Activated CD4-positive, CD25-positive, alpha-beta regulatory T cell treated with anti-CD3 and anti-CD28 coated beads, Interleukin-2, amount 50 U/mL, for 24 hours (primary cell): Measurements from ENCODE around the gene SLC47A2.
"Not testable (repeated sequence)": the region's sequence is repeated elsewhere in the genome, so short reads cannot be mapped to it uniquely, and the experiment has no call there.

Source experiments
- ATAC-seq, 2 donors: fragments of 150-1000 bp; cut with Tn5 transposase; one replicate each; pipeline ENCODE4 v1.10.0; 2021; ENCODE audit warnings: mild to moderate bottlenecking in 1 of 2, moderate library complexity in 1 of 2

The SLC47A2 gene, protein sequence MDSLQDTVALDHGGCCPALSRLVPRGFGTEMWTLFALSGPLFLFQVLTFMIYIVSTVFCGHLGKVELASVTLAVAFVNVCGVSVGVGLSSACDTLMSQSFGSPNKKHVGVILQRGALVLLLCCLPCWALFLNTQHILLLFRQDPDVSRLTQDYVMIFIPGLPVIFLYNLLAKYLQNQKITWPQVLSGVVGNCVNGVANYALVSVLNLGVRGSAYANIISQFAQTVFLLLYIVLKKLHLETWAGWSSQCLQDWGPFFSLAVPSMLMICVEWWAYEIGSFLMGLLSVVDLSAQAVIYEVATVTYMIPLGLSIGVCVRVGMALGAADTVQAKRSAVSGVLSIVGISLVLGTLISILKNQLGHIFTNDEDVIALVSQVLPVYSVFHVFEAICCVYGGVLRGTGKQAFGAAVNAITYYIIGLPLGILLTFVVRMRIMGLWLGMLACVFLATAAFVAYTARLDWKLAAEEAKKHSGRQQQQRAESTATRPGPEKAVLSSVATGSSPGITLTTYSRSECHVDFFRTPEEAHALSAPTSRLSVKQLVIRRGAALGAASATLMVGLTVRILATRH

DNA sequence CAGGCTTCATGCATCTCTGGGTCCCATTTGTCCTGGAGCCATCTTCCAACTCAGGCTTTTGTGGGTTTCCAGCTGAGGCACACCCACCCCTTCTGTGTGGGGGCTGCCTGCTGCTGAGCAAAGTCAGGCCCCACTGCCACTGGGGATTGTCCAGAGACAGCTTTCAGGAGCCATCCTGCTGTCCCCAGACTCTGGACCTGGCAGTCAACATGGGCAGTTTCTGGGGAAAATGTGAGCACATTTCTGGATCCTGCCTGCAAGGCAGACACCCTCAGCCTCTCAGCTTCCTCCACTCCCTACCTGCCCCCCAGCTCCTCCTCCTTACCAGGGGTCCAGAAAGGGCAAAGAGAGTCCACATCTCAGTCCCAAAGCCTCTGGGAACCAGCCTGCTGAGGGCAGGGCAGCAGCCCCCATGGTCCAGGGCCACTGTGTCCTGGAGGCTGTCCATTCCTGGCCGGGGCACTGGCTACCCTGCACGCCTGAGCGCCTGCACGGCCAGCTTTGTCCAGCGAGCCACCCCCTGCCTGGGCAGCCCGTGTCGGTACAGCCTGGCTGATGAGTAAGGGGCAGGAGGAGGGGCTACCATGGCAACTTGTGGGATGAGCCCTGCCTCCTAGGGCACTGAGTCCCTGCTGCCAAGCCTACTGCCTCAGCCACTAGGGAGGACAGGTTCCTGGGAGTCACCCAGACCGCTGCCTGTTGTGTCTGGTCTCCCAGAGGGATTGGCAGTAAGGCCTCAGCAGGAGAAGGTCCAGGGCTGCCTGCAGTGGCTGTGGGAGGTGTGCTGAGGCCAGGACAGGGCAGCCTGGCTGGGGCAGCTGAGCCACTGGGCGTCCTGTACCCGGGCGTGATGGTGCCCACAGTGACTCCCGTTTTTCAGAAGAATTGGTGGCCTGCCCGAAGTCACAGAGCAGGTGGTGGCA, at the start of gene SLC47A2:
Gene SLC47A2 (minus strand): TSS at position 477 of the 923 bp plus-strand sequence. CDS start 29 bp downstream, at position 448.
- ATAC-seq: no peak

DNA sequence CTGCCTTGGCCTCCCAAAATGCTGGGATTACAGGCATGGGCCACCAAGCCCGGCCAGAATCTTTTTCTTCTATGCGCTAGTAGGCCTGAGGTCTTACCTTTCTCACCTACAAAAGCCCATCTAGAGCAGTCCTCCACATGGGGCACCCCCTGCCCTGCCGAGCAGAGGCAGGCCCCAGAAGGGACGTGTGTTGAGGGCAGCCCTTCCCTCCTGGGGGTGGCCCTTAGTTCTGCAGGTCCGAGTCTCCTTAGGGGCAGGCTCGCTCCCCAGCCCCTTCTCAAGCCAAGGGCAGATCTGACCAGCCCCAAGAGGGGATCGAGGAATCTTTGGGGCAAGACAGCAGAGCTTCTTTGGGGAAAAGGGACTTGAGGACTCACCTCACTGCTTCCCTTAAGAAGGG, 49.6 kb upstream of the SLC47A2 start:
- ATAC-seq: no peak

DNA sequence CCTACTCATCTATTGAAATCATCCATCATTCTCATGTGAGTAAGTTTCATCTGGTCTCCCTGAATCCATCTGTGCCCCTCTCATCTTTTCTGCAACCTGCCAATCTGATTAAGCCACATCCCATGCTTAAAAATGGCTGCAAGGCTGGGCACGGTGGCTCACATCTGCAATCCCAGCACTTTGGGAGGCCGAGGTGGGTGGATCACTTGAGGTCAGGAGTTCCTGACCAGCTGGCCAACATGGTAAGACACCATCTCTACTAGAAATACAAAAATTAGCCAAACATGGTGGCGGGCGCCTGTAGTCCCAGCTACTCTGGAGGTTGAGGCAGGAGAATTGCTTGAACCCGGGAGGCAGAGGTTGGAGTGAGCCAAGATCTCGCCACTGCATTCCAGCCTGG, 47.6 kb upstream of the SLC47A2 start:
- not testable (repeated sequence) for ATAC-seq

DNA sequence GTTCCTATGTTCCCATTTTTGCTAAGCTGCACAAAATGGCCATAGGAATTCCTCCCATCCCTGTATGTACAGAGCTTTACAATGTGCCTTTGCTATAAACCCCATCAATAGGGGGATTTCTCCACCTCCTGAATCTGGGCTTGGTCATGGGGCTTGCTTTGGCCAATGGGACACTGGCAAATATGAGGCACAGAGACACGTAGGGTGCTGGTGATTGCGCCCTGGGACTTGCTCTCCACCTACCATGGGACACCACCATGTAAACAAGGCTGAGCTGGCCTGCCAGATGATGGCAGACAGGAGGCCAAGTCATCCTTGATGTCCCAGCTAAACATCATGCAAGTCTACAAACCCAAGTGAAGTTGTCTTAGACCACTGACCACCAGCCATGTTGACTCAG, 47.0 kb upstream of the SLC47A2 start:
- no peak for ATAC-seq

DNA sequence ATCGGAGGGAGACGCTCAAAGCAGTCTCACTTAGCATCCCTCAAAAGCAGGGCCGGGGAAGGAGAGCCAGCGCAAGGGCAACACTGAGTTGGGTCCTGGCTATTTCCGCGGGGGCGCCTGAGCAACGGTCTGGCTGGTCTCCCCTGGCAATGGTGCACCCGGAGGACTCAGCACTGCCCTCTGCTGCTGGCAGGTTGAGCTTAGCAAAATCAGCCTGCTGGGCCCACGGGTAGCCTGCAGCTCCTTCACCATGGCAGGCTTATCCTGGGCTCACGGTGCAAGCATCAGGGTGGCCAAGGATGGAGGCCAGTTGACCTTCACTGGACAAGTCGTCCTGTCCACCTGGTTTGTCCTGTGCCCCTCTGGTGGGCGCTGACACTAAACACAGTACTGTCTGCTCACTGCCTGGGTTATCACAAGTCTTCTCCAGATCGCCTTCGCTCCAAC, 46.2 kb upstream of the SLC47A2 start:
- peak; percentile 29 for ATAC-seq

DNA sequence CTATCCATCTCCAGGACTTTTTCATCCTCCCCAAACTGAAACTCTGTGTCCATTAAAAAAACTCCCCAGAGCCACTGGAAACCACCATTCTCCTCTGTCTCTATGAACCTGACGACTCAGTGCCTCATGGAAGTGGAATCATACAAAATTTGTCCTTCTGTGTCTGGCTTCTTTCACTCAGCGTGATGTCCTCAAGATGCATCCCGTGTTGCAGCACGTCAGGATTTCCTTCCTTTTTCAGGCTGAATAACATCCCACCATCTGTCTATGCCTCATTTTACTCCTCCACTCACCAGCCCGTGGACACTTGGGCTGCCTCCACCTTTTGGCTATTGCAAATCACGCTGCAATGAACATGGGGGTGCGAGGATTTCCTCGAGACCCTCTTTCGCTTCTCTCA, 44.4 kb upstream of the SLC47A2 start:
- no peak for ATAC-seq

DNA sequence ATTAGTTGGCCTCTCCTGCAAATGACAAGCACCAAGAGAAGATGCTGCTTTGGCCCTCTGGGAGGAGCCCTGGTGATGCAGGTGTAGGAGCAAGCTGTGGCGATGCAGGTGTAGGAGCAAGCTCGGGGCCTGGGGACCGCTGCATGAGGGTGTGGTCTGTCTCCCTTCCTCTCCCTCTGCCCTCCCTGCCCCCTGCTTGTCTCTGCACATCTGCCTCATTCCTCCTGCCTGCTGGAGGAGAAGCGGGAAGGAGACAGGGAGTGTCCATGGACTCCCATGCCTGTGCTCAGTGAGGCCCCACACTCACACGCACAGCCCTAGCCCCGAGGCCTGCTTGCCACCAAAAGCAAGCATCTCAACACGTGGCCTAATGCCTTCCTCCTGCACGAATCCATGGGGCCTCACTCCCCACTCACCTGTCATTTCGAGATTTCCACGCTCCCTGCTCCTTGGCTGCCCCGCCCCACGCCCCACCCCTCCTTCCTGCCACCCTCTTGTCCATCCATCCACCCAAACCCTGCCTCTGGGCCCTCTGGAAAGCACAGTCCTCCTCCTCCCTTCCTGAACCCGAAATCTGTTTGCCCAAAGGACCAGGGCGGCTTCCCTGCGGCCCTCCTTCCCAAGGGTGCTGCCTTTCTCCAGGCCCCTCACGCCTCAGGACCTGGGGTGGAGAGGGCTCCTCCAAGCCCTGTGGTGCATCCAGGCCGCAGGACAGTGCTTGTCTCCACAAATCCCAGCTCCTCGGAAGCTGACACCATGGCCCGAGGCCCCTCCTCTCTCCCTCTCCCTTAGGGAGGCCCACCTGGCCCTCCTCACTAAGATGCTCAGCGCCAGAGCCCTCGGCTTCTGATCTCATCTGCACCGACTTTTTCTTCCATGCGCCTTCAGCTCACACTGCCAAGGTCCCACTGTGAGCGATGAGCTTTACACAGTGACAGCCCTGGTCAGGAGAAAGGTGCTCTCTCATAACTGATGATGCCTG, 43.5 kb upstream of the SLC47A2 start:
- ATAC-seq: no peak

DNA sequence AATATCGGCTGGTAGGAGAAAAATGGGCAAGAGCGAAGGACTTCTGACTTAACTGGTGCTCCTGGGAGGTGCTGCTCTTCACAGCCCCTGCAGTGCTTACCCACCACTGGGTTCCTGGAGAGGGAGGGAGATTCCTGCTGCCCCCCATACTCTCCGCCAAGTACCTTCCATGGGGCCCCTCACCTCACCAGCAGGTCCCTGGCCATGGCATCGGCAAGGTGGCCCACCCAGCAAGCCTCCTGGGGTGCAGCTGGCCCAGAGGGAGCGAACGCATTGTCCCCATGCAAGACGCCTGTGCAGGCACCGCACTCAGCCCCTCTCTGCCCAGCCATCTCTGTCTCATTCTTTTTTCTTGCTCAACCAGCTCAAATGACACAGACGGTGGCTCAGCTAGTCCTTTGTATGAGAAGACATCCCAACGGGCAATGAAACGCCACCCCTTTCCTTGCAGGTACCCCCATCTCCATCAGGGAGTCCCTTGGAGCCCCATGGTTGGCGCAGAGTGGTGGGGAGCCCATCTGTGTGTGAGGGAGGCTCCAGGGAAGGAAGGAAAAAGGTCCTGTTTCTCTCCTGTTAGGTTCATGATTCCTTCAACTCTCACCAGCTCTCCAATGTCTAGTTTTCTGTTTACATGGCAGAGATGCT, 41.3 kb upstream of the SLC47A2 start:
- no peak for ATAC-seq

- ATAC-seq: no peak
Measured at GRCh38 chr17:19756546-19756945, 40.2 kb upstream of the SLC47A2 start.

DNA sequence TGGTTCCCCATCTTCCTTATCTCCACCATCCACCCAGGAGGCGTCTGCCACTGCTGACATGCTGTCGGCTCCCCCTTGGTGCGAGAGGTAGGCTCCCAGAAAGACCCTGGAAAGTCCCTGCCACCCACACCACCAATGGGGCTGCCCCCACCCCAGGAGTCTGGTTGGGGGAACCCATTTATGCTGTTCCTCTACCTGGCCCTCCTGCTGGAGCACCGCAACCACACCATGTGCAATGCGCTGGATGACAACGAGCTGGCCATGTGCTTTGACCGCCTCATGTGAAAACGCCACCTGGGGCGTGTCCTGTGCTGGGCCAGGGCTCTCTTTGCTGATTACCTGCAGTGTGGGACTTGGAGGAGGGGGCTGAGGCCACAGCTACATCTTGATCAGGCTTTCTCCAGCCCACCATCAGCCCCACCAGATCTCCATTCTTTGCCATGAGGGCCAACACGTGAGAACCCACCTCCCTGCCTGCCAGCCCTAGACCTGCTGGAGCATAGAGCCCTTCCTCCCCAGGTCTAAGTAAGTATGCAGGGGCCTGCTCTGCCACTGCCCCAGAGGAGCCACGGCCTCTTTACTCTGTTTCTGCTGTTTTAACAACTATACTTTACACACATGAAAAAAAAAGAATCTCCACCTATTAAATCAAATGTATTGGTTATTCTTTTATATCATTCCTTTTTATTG, 39.6 kb upstream of the SLC47A2 start:
- ATAC-seq: peak in 1 of 2 donors; percentile 48

DNA sequence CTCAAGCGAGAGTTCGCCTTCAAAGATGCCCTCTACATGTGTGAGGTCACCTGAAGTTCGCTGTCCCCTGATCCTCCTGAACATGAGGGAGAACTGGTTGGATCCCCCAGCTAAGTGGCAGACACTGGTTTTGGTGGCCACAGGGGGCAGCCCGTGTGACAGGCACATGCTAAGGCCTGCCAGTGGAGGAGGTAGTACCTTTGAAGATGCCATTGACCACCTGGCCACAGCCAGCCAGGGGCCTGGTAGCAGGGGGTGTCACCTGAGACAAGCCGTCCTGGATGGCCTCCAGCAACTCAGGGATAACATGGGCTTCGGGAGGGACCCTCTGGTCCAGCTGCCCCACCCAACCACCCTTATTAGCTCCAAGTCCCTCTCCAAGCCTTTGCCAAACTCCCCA, 39.0 kb upstream of the SLC47A2 start:
- no peak for ATAC-seq

DNA sequence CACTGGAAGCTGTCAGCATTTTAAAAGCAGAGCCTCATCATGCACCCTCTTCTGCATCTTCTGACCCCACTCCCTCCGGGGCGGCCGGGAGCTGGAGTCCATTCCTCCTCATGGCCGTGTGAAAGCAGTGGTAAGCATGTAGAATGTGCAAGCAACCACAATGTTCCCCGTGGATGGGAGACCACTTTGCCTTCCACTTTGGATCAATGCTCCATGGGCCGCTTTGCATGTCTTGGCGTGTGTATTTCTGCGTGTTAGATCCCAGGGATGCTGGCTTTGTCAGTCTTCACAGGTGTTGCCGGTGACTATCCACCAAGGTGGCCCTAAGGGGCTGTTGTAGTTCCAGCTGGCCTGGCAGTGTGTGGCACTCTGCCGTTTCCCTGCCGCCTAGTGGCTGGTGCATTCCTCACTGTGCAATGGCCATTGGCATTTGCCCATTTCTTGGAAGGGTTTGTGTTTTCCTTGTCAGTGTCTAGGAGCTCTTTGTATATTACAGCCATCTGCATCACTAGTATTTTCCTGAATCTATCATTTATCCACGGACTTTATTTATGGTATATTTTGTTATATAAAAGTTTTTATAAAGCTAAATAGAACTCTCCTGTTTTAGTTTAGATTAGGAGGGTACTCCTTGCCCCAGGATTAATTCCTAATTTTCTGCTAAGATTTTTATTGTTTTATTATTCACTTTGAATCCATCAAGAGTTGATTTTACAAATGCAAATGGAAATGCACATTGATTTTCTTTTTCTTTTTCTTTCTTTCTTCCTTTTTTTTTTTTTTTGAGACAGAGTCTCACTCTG, 37.5 kb upstream of the SLC47A2 start:
- no peak for ATAC-seq

DNA sequence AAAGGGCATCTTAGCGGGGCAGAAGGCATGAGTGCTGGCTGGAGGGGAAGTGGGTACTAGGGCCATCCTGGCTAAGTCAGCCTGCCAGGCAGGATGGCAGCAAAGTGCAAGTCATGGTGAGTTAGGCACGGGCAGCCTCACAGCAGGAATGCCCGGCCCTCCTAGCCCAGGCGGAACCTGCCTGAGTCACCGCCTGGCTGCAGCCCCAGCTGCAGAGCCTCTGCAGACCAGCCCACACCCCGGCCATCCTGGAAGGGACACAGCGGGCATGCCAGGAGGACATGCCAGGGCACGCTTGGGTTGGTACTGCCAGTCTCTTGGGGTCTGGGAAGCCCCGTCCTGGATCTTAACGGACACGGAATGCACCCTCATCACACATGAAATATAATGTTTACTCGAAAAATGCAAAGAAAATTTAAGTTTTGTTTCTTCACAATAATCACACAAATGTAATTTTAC, 36.7 kb upstream of the SLC47A2 start:
- no peak for ATAC-seq

DNA sequence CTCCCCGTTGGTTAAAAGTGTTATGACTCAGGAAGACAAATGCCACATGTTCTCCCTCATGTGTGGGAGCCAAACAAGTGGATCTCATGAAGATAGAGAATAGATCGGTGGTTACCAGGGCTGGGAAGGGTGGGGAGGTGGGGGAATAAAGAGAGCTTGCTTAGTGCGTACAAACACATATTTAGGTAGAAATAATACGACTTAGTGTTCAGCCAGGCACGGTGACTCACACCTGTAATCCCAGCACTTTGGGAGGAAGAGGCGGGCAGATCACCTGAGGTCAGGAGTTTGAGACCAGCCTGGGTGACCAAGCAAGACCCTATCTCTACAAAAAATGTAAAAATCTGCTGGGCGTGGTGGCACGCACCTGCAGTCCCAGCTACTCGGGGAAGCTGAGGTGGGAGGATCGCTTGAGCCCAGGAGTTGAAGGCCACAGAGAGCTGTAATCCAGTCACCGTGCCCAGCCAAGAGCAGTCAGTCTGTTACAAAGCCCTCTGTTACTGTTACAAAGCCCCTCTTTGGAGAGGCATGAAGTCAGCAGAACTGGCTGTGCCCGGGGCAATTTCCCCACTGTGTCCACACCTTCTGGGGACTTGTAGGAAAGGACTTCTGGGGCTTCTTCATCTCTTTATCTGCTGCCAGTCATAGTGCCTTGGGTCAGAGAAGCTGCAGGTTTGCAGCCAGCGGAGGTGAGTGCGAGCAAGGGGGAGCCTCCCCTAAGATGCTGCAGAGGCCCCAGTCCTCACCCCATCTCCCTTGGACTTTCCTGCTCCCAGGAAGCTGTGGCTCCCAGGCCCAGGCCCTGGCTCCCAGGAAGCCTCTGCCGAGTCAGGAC, 36.0 kb upstream of the SLC47A2 start:
- no peak for ATAC-seq

DNA sequence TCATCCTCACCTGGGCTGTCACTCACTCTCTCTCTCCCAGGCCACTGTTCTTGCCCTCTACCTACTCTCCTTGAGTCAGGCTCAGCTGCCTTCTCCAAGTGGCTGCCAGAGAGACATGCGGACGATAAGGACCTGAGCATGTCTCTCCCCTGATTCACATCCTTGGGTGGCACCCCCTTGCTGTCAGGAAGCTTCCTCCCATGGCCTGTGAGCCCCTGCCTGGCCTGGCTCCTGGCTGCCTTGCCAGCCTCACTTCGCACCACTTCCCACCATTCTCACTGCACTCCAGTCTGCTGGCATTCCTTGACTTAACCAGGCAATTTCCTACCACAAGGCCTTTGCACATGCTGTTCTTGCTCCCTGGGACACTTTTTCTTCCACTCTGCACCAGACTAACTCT, 34.5 kb upstream of the SLC47A2 start:
- ATAC-seq: no peak

- no peak for ATAC-seq
Measured at GRCh38 chr17:19750020-19750572, 33.7 kb upstream of the SLC47A2 start.

GRCh38 chr17:19748807-19749193, 32.4 kb upstream of the SLC47A2 start:
- no peak for ATAC-seq
